C4-2B (cell line): ENCODE data around the gene FOXC1.

Experiments
- ZFX ChIP-seq: fragments of 450-650 bp; IDR thresholded peaks from 2 replicates; pipeline ENCODE4 v1.6.1; 2017
- TF ChIP-seq, protein P1 (sequence below): fragments of 450-650 bp; conservative IDR thresholded peaks from 2 replicates; pipeline ENCODE4 v1.5.1; 2017; ENCODE audit warnings: mild to moderate bottlenecking

DNA sequence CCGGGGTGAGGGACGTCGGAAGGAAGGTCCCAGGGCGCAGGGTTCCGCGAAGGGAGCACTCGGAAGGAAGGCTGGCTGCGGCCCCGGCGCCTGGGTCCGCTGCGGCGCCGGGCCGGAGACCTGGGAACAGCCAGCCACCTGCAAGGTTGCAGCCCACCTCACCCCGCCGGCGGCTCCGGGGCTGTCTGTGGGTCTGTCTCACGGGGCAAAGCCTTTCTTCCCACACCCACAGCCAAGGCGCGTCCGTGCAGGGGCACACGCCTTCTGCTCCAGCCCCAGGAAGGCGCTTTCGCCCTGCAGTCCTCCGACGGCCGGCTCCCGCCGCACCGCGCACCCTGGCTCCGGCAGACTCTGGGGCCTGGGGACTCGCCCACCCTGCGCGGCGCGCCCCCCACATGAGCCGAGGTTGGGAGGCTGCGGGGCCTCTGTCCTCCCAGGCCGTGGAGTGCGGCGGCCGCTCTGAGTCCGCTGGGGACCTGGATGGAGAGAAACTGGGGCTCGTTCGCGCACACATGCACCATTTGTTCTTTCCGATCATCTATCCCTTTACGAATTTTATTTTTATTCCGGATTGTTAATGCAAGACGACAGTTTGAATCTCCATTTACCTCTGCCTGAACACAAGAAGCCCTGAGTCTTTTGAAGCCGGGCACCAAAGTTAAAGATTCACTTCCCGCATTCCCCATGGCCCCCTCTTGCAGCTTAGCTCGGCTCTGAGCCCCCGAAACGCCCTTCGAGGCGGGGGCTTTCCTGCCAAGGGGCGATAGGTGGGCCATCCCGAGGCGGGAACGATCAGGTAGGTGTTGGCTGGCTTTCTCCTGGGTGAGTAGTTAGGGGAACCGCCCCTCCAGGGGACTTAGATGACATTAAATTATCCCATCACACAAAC lies 4.5 kb upstream of the FOXC1 start:
- TF ChIP-seq, protein P1, sequence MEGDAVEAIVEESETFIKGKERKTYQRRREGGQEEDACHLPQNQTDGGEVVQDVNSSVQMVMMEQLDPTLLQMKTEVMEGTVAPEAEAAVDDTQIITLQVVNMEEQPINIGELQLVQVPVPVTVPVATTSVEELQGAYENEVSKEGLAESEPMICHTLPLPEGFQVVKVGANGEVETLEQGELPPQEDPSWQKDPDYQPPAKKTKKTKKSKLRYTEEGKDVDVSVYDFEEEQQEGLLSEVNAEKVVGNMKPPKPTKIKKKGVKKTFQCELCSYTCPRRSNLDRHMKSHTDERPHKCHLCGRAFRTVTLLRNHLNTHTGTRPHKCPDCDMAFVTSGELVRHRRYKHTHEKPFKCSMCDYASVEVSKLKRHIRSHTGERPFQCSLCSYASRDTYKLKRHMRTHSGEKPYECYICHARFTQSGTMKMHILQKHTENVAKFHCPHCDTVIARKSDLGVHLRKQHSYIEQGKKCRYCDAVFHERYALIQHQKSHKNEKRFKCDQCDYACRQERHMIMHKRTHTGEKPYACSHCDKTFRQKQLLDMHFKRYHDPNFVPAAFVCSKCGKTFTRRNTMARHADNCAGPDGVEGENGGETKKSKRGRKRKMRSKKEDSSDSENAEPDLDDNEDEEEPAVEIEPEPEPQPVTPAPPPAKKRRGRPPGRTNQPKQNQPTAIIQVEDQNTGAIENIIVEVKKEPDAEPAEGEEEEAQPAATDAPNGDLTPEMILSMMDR, result no peak
- TF ChIP-seq ZFX, result no peak
